ENCODE measurements around the gene SAC3D1. TPM values are rescaled to one million over a fixed set of nuclear protein-coding genes. Genes with fewer than 3 reads are reported as not detected.
A peak's percentile ranks its signal among the peaks of the same experiment; 100 is the strongest.

Gene SAC3D1
- total RNA-seq, 1 donor = 10.4 TPM

GRCh38 chr11:65013888-65014725 is 26.9 kb upstream of the SAC3D1 start, which contains the start of gene ARL2:
Gene ARL2, plus strand, starts transcription at chr11:65014160. Its CDS starts 48 bp downstream, at chr11:65014208.
- TF ChIP-seq, protein P1, sequence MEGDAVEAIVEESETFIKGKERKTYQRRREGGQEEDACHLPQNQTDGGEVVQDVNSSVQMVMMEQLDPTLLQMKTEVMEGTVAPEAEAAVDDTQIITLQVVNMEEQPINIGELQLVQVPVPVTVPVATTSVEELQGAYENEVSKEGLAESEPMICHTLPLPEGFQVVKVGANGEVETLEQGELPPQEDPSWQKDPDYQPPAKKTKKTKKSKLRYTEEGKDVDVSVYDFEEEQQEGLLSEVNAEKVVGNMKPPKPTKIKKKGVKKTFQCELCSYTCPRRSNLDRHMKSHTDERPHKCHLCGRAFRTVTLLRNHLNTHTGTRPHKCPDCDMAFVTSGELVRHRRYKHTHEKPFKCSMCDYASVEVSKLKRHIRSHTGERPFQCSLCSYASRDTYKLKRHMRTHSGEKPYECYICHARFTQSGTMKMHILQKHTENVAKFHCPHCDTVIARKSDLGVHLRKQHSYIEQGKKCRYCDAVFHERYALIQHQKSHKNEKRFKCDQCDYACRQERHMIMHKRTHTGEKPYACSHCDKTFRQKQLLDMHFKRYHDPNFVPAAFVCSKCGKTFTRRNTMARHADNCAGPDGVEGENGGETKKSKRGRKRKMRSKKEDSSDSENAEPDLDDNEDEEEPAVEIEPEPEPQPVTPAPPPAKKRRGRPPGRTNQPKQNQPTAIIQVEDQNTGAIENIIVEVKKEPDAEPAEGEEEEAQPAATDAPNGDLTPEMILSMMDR (IDR thresholded peaks at IDR 0.05; ENCODE audit: insufficient read depth, low read depth, low read length) = peak; percentile 71
- peak; percentile 89 for DNase-seq (ENCODE audit: low read depth)

GRCh38 chr11:65014726-65015227 is 26.2 kb upstream of the SAC3D1 start:
- H3K4me3 ChIP-seq (ENCODE audit: low read depth, low read length) = peak overlapping the region; percentile 89
- TF ChIP-seq, protein P1 (IDR thresholded peaks at IDR 0.05; ENCODE audit: insufficient read depth, low read depth, low read length) = no peak
- DNase-seq (ENCODE audit: low read depth) = peak; percentile 31

More at GRCh38 chr11:65013888-65014725, 26.9 kb upstream of the SAC3D1 start, which contains the start of gene ARL2:
- peak within 1 kb of the TSS; percentile 89 for H3K4me3 ChIP-seq (ENCODE audit: low read depth, low read length)

DNA sequence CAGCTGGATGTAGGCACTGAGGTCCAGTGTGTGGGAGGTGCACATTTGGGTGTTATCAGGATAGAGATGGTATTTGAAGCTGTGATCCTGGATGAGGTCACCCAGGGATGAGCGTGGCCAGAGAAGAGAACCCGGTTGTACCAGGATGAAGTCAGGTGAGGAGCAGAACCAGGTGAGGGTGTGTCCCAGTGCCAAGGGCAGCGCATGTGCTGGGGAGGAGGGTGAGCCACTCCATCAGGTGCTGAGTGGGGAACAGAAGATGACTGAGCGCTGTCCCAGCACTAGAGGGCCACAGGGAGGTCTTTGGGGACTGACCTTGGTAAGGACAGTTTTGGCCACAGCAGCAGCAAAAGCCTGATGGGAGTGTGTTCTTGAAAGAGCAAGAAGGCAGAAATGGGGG is 24.3 kb upstream of the SAC3D1 start:
- H3K4me3 ChIP-seq (ENCODE audit: low read depth, low read length) = no peak overlapping the region
- no peak for DNase-seq (ENCODE audit: low read depth)
- TF ChIP-seq, protein P1 (IDR thresholded peaks at IDR 0.05; ENCODE audit: insufficient read depth, low read depth, low read length) = no peak

- no peak for DNase-seq (ENCODE audit: low read depth)
These were observed 23.1 kb upstream of the SAC3D1 start for GRCh38 chr11:65017937-65018336.

GRCh38 chr11:65019824-65020223 is 21.2 kb upstream of the SAC3D1 start:
- no peak for DNase-seq (ENCODE audit: low read depth)
- no peak overlapping the region for H3K4me3 ChIP-seq (ENCODE audit: low read depth, low read length)
- TF ChIP-seq, protein P1 (IDR thresholded peaks at IDR 0.05; ENCODE audit: insufficient read depth, low read depth, low read length) = no peak

More at GRCh38 chr11:65017937-65018336, 23.1 kb upstream of the SAC3D1 start:
- TF ChIP-seq, protein P1 (IDR thresholded peaks at IDR 0.05; ENCODE audit: insufficient read depth, low read depth, low read length) = no peak
- H3K4me3 ChIP-seq (ENCODE audit: low read depth, low read length) = no peak overlapping the region

- no peak for DNase-seq (ENCODE audit: low read depth)
These were observed 20.0 kb upstream of the SAC3D1 start for GRCh38 chr11:65021003-65021402.

More at GRCh38 chr11:65021003-65021402, 20.0 kb upstream of the SAC3D1 start:
- TF ChIP-seq, protein P1 (IDR thresholded peaks at IDR 0.05; ENCODE audit: insufficient read depth, low read depth, low read length) = no peak
- no peak overlapping the region for H3K4me3 ChIP-seq (ENCODE audit: low read depth, low read length)

All from fibroblast of villous mesenchyme (primary cell).